GM23338 (cell line): ENCODE measurements around the gene NPIPA1.
"Not testable (repeated sequence)": the region's sequence is repeated elsewhere in the genome, so short reads cannot be mapped to it uniquely, and the experiment has no call there.

Experiments
- POLR2AphosphoS5 ChIP-seq: IDR thresholded peaks from 2 replicates; pipeline ENCODE4 v1.6.1; 2016; ENCODE audit warnings: antibody characterized with exemption, low read depth
- TF ChIP-seq, protein P1 (sequence below), 2 experiments: fragments of 200-600 bp in 1 of 2; sonication (generic) in 1 of 2; conservative IDR thresholded peaks; 2 replicates each; pipeline versions ENCODE4 v1.5.1 to v1.6.1; 2016 to 2017; ENCODE audit warnings: antibody characterized with exemption in 2 of 2, low read depth in 2 of 2, mild to moderate bottlenecking in 2 of 2, moderate library complexity in 1 of 2

DNA sequence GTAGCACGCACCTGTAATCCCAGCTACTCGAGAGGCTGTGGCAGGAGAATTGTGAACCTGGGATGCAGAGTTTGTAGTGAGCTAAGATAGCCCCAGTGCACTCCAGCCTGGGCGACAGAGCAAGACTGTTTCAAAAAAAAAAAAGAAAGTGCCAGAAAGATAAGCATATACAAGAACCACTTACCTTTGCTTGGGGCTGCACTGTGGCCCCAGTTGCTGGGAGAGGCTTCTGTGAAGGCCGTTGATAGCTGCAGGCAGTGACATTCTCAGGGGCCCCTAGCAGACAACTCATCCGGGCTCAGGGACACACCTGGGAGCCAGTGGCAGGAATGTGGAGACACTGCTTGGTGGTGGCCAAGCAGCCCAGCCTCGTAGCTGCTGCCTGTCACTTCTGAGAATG is 45.1 kb upstream of the NPIPA1 start:
- TF ChIP-seq, protein P1, sequence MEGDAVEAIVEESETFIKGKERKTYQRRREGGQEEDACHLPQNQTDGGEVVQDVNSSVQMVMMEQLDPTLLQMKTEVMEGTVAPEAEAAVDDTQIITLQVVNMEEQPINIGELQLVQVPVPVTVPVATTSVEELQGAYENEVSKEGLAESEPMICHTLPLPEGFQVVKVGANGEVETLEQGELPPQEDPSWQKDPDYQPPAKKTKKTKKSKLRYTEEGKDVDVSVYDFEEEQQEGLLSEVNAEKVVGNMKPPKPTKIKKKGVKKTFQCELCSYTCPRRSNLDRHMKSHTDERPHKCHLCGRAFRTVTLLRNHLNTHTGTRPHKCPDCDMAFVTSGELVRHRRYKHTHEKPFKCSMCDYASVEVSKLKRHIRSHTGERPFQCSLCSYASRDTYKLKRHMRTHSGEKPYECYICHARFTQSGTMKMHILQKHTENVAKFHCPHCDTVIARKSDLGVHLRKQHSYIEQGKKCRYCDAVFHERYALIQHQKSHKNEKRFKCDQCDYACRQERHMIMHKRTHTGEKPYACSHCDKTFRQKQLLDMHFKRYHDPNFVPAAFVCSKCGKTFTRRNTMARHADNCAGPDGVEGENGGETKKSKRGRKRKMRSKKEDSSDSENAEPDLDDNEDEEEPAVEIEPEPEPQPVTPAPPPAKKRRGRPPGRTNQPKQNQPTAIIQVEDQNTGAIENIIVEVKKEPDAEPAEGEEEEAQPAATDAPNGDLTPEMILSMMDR (conservative IDR thresholded peaks at IDR 0.05; ENCODE audit: low read depth in 2 of 2), result not testable (repeated sequence)
- TF ChIP-seq POLR2AphosphoS5, result not testable (repeated sequence)
